ENCODE data around the gene CENPX. TPM values are rescaled to one million over a fixed set of nuclear protein-coding genes. Genes with fewer than 3 reads are reported as not detected.

Gene CENPX
- total and polyA plus RNA-seq, 2 of the 13 experiments (the other 11 are each of a cell fraction or from before 2014, with no cell fraction given): 92.7 to 170 TPM

DNA sequence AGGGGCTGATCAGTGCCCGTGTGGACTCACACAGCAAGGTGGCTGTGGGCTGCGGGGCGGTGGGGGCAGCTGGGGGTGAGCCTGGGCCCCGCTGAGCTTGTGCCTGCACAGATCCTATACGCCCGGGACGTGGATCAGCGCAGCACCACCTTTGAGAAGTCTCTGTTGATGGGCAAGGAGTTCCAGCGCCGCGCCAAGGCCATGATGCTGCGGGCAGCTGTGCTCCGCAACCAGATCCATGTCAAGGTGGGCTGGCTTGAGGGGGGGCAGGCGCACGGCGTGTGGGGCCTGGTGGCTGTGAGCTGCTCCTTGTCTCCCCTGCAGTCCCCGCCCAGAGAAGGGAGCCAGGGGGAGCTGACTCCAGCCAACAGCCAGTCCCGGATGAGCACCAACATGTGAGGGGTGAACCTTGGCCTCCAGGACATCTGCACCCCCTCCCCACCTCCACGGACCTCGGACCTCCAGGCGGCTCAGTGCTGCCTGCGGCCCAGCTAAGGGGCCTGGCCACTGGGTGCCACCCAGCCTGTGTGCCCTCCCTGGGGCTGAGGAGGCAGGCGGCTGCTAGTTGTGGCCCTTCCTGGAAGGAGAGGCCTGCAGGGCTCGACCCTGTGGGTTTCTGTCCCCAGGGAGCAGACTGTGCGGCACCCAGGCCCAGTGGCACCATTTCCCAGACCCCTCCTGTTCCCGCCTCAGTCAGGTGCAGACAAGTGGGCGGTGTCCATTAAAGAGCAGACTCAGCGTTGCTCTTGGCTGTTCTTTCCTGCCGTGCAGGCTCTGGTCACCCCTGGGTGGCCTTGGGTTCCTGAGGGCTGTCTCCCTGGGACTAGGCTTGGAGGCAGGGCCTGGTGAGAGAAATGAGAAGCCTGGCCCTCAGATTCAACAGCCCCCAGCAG lies 34.3 kb upstream of the CENPX start (continued):
- TF ChIP-seq, protein P1, sequence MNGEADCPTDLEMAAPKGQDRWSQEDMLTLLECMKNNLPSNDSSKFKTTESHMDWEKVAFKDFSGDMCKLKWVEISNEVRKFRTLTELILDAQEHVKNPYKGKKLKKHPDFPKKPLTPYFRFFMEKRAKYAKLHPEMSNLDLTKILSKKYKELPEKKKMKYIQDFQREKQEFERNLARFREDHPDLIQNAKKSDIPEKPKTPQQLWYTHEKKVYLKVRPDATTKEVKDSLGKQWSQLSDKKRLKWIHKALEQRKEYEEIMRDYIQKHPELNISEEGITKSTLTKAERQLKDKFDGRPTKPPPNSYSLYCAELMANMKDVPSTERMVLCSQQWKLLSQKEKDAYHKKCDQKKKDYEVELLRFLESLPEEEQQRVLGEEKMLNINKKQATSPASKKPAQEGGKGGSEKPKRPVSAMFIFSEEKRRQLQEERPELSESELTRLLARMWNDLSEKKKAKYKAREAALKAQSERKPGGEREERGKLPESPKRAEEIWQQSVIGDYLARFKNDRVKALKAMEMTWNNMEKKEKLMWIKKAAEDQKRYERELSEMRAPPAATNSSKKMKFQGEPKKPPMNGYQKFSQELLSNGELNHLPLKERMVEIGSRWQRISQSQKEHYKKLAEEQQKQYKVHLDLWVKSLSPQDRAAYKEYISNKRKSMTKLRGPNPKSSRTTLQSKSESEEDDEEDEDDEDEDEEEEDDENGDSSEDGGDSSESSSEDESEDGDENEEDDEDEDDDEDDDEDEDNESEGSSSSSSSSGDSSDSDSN (CRISPR knock-in tag; IDR thresholded peaks at IDR 0.05): peak; percentile 96
- TF ChIP-seq, protein P2, sequence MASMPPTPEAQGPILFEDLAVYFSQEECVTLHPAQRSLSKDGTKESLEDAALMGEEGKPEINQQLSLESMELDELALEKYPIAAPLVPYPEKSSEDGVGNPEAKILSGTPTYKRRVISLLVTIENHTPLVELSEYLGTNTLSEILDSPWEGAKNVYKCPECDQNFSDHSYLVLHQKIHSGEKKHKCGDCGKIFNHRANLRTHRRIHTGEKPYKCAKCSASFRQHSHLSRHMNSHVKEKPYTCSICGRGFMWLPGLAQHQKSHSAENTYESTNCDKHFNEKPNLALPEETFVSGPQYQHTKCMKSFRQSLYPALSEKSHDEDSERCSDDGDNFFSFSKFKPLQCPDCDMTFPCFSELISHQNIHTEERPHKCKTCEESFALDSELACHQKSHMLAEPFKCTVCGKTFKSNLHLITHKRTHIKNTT (CRISPR knock-in tag; IDR thresholded peaks at IDR 0.05): no peak
- TF ChIP-seq IRF2 (CRISPR knock-in tag; IDR thresholded peaks at IDR 0.05) (0 out of 2 replicates have a peak, but pooled peaks have one; percentile 41), MEIS1 (CRISPR knock-in tag; IDR thresholded peaks at IDR 0.05; ENCODE audit: borderline replicate concordance) (peak; percentile 77; the same call in 1 of the 2 replicates), STAG1 (CRISPR knock-in tag; IDR thresholded peaks at IDR 0.05) (no peak), ZNF776 (CRISPR knock-in tag; IDR thresholded peaks at IDR 0.05) (no peak), RBM39 (IDR thresholded peaks at IDR 0.05; ENCODE audit: low read depth, low read length, poor library complexity, severe bottlenecking) (no peak), GABPA (IDR thresholded peaks at IDR 0.05; ENCODE audit: low read depth, low read length) (no peak), GABPA (CRISPR knock-in tag; IDR thresholded peaks at IDR 0.05; ENCODE audit: low read depth) (peak; percentile 34; the same call in 1 of the 2 replicates), ZNF543 (CRISPR knock-in tag; IDR thresholded peaks at IDR 0.05) (peak; percentile 91), ZFAT (CRISPR knock-in tag; conservative IDR thresholded peaks at IDR 0.05) (no peak), SOX13 (IDR thresholded peaks at IDR 0.05) (no peak), SOX13 (CRISPR knock-in tag; conservative IDR thresholded peaks at IDR 0.05 in 1 of 2, IDR thresholded peaks at IDR 0.05 in 1 of 2) (0 out of 4 replicates have a peak, but pooled peaks of 1 of the 2 experiments have one; percentile 6), KDM4B (CRISPR knock-in tag; IDR thresholded peaks at IDR 0.05) (peak; percentile 76), POLR2A (IDR thresholded peaks at IDR 0.05; ENCODE audit: insufficient read depth in 1 of 2, low read depth in 2 of 2, low read length in 2 of 2) (no peak), MAZ (IDR thresholded peaks at IDR 0.05; ENCODE audit: borderline replicate concordance, low read depth, low read length) (peak; percentile 8; the same call in 1 of the 2 replicates), MAZ (CRISPR knock-in tag; IDR thresholded peaks at IDR 0.05; ENCODE audit: low read depth) (peak; percentile 95)
- TF ChIP-seq, protein P3, sequence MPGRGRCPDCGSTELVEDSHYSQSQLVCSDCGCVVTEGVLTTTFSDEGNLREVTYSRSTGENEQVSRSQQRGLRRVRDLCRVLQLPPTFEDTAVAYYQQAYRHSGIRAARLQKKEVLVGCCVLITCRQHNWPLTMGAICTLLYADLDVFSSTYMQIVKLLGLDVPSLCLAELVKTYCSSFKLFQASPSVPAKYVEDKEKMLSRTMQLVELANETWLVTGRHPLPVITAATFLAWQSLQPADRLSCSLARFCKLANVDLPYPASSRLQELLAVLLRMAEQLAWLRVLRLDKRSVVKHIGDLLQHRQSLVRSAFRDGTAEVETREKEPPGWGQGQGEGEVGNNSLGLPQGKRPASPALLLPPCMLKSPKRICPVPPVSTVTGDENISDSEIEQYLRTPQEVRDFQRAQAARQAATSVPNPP (CRISPR knock-in tag; IDR thresholded peaks at IDR 0.05): 0 out of 2 replicates have a peak, but pooled peaks have one; percentile 13
- TF ChIP-seq, protein P4, sequence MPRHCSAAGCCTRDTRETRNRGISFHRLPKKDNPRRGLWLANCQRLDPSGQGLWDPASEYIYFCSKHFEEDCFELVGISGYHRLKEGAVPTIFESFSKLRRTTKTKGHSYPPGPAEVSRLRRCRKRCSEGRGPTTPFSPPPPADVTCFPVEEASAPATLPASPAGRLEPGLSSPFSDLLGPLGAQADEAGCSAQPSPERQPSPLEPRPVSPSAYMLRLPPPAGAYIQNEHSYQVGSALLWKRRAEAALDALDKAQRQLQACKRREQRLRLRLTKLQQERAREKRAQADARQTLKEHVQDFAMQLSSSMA (CRISPR knock-in tag; IDR thresholded peaks at IDR 0.05): 0 out of 2 replicates have a peak, but pooled peaks have one; percentile 84
- TF ChIP-seq, protein P5, sequence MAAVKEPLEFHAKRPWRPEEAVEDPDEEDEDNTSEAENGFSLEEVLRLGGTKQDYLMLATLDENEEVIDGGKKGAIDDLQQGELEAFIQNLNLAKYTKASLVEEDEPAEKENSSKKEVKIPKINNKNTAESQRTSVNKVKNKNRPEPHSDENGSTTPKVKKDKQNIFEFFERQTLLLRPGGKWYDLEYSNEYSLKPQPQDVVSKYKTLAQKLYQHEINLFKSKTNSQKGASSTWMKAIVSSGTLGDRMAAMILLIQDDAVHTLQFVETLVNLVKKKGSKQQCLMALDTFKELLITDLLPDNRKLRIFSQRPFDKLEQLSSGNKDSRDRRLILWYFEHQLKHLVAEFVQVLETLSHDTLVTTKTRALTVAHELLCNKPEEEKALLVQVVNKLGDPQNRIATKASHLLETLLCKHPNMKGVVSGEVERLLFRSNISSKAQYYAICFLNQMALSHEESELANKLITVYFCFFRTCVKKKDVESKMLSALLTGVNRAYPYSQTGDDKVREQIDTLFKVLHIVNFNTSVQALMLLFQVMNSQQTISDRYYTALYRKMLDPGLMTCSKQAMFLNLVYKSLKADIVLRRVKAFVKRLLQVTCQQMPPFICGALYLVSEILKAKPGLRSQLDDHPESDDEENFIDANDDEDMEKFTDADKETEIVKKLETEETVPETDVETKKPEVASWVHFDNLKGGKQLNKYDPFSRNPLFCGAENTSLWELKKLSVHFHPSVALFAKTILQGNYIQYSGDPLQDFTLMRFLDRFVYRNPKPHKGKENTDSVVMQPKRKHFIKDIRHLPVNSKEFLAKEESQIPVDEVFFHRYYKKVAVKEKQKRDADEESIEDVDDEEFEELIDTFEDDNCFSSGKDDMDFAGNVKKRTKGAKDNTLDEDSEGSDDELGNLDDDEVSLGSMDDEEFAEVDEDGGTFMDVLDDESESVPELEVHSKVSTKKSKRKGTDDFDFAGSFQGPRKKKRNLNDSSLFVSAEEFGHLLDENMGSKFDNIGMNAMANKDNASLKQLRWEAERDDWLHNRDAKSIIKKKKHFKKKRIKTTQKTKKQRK (IDR thresholded peaks at IDR 0.05; ENCODE audit: low read length): no peak

All from HepG2 (cell line).